Keratinocyte (primary cell): ENCODE data around the gene BAIAP2. TPM values are rescaled to one million over a fixed set of nuclear protein-coding genes. Genes with fewer than 3 reads are reported as not detected.

ENCODE experiments used
- DNase-seq: peaks from one replicate; pipeline ENCODE4 v3.0.0-alpha.2; 2011; ENCODE audit warnings: low read depth, missing footprints, low spot score
- FAIRE-seq: peaks from 2 replicates; lab custom pipeline; 2011; peaks lifted over from hg19 to GRCh38; lab: Jason Lieb, UNC
- H2AFZ ChIP-seq: 2 replicates; pipeline ENCODE4 v1.6.0; 2012; ENCODE audit warnings: low read length, control low read depth, inconsistent platforms; ENCODE audit not compliant: control insufficient read depth
- H3K27ac ChIP-seq: 2 replicates; pipeline ENCODE4 v1.5.1; 2011; ENCODE audit warnings: low read length; ENCODE audit not compliant: control insufficient read depth, insufficient read depth
- H3K27me3 ChIP-seq: 3 replicates; pipeline ENCODE4 v1.6.0; 2011; ENCODE audit warnings: low read length; ENCODE audit not compliant: control insufficient read depth, insufficient read depth; ENCODE audit errors: extremely low read depth
- H3K36me3 ChIP-seq, 2 experiments: 2 replicates in 1 of 2; 3 replicates in 1 of 2; pipeline ENCODE4 v1.5.1; 2011; ENCODE audit warnings: low read length in 2 of 2, mild to moderate bottlenecking in 1 of 2; ENCODE audit not compliant: control insufficient read depth in 2 of 2, insufficient read depth in 2 of 2; ENCODE audit errors: extremely low read depth in 1 of 2
- H3K4me1 ChIP-seq: 3 replicates; pipeline ENCODE4 v1.5.1; 2011; ENCODE audit warnings: low read length; ENCODE audit not compliant: control insufficient read depth, insufficient read depth; ENCODE audit errors: extremely low read depth
- H3K4me2 ChIP-seq: 3 replicates; pipeline ENCODE4 v1.6.0; 2011; ENCODE audit warnings: low read depth, low read length; ENCODE audit not compliant: control insufficient read depth, insufficient read depth; ENCODE audit errors: extremely low read depth
- H3K4me3 ChIP-seq, 3 experiments: fragments of 200-600 bp in 1 of 3; sonication (generic) in 1 of 3; 2 replicates in 2 of 3; 3 replicates in 1 of 3; pipeline ENCODE4 v1.5.1; 2011 to 2016; ENCODE audit warnings: low read length in 3 of 3, mild to moderate bottlenecking in 3 of 3, control low read depth in 2 of 3, inconsistent platforms in 1 of 3, low read depth in 1 of 3, mixed read lengths in 1 of 3, mixed run types in 1 of 3, moderate library complexity in 1 of 3; ENCODE audit not compliant: control insufficient read depth in 2 of 3, insufficient read depth in 2 of 3; ENCODE audit errors: extremely low read depth in 1 of 3
- H3K79me2 ChIP-seq: 2 replicates; pipeline ENCODE4 v1.6.0; 2012; ENCODE audit warnings: low read length; ENCODE audit not compliant: control insufficient read depth, insufficient read depth
- H3K9ac ChIP-seq: 3 replicates; pipeline ENCODE4 v1.6.0; 2011; ENCODE audit warnings: low read length; ENCODE audit not compliant: control insufficient read depth, insufficient read depth; ENCODE audit errors: extremely low read depth
- H3K9me1 ChIP-seq: 3 replicates; pipeline ENCODE4 v1.6.0; 2011; ENCODE audit warnings: low read length; ENCODE audit not compliant: control insufficient read depth, insufficient read depth; ENCODE audit errors: extremely low read depth
- H3K9me3 ChIP-seq: 2 replicates; pipeline ENCODE4 v1.5.1; 2012; ENCODE audit warnings: low read depth, low read length; ENCODE audit not compliant: control insufficient read depth
- H4K20me1 ChIP-seq: 3 replicates; pipeline ENCODE4 v1.6.0; 2011; ENCODE audit warnings: low read length; ENCODE audit not compliant: control insufficient read depth, insufficient read depth; ENCODE audit errors: extremely low read depth
- EZH2 ChIP-seq: IDR thresholded peaks from one replicate; pipeline ENCODE4 v1.6.1; 2012; ENCODE audit warnings: inconsistent platforms, mild to moderate bottlenecking, low read length, moderate library complexity
- dilution Hi-C: fragments of 300-500 bp; cut with MboI; formaldehyde crosslinking; loops from one replicate; pipeline ENCODE4 v1.7.0; 2020; ENCODE audit warnings: low sequenced_read_pairs; ENCODE audit not compliant: extremely low pct_ligation_motif_present
- polyA plus RNA-seq, 5 experiments: library from polyadenylated mRNA; depleted of rRNA in 3 of 5; stranded (reverse) in 3 of 5; stranded (forward) in 1 of 5; unstranded in 1 of 5; fragments of >200 nt; gene quantifications; 1 replicate in 1 of 5; 2 replicates in 3 of 5; 3 replicates in 1 of 5; pipeline versions ENCODE4 v1.2.1 to v1.2.3, GENCODE V29; 2011 to 2012; ENCODE audit warnings: missing spikeins in 2 of 5, low read depth in 1 of 5, low replicate concordance in 1 of 5
- TF ChIP-seq, protein P1 (sequence below), 3 experiments: IDR thresholded peaks in 1 of 3; conservative IDR thresholded peaks in 1 of 3; optimal IDR thresholded peaks in 1 of 3; 2 replicates in 2 of 3; 3 replicates in 1 of 3; pipeline versions ENCODE3 to v1.5.1; 2011; ENCODE audit warnings: low read length in 3 of 3, mild to moderate bottlenecking in 3 of 3, moderate library complexity in 2 of 3, control low read depth in 1 of 3, inconsistent platforms in 1 of 3; ENCODE audit not compliant: insufficient read depth in 2 of 3; ENCODE audit errors: extremely low read depth in 1 of 3

BAIAP2 gene
- polyA plus RNA-seq, 1 donor (not counting 4 experiments of a cell fraction or from before 2014, with no cell fraction given): 56.7 TPM

DNA sequence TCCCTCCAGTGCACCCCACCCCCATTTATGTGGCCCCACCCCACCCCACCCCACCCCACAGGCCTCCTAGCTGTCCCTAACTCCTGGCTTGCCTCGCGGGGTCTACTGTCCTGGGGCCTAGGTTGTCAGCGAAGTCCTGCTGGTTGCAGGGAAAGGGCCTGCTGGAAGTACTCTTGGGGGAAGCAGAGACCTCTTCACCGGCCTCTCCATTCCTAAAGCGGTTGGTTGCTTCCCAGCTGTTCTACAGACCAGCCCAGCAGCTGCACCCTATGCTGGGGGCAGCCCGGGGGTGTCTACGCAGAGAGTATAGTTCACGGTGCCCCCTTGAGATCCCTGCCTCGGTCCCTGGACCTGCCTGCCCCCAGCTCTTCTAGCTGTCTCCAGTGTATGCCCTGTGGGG is 56.2 kb downstream of the BAIAP2 start:
- Histone ChIP-seq H3K4me2 (no peak overlapping the region), H3K9me3 (no peaks in the 10 kb centered on the region), H3K9me1 (peaks cover 5% of the 10 kb centered on the region), H4K20me1 (no peaks in the 10 kb centered on the region), H2AFZ (no peak overlapping the region), H3K36me3 (peaks cover 17 to 53% of the 10 kb centered on the region in 2 experiments), H3K9ac (peak overlapping the region; percentile 71), H3K27me3 (no peaks in the 10 kb centered on the region), H3K4me1 (peaks cover 91% of the 10 kb centered on the region), H3K79me2 (peaks cover 12% of the 10 kb centered on the region), H3K4me3 (no peak overlapping the region), H3K27ac (peak overlapping the region; percentile 70)
- no peak for FAIRE-seq
- no peak for DNase-seq
- dilution Hi-C loops: no loop called here
- TF ChIP-seq, protein P1, sequence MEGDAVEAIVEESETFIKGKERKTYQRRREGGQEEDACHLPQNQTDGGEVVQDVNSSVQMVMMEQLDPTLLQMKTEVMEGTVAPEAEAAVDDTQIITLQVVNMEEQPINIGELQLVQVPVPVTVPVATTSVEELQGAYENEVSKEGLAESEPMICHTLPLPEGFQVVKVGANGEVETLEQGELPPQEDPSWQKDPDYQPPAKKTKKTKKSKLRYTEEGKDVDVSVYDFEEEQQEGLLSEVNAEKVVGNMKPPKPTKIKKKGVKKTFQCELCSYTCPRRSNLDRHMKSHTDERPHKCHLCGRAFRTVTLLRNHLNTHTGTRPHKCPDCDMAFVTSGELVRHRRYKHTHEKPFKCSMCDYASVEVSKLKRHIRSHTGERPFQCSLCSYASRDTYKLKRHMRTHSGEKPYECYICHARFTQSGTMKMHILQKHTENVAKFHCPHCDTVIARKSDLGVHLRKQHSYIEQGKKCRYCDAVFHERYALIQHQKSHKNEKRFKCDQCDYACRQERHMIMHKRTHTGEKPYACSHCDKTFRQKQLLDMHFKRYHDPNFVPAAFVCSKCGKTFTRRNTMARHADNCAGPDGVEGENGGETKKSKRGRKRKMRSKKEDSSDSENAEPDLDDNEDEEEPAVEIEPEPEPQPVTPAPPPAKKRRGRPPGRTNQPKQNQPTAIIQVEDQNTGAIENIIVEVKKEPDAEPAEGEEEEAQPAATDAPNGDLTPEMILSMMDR (optimal IDR thresholded peaks at IDR 0.05 in 1 of 3, IDR thresholded peaks at IDR 0.05 in 1 of 3, conservative IDR thresholded peaks at IDR 0.05 in 1 of 3; ENCODE audit: extremely low read depth in 1 of 3, insufficient read depth in 2 of 3, low read length in 3 of 3): no peak
- no peak for TF ChIP-seq EZH2

DNA sequence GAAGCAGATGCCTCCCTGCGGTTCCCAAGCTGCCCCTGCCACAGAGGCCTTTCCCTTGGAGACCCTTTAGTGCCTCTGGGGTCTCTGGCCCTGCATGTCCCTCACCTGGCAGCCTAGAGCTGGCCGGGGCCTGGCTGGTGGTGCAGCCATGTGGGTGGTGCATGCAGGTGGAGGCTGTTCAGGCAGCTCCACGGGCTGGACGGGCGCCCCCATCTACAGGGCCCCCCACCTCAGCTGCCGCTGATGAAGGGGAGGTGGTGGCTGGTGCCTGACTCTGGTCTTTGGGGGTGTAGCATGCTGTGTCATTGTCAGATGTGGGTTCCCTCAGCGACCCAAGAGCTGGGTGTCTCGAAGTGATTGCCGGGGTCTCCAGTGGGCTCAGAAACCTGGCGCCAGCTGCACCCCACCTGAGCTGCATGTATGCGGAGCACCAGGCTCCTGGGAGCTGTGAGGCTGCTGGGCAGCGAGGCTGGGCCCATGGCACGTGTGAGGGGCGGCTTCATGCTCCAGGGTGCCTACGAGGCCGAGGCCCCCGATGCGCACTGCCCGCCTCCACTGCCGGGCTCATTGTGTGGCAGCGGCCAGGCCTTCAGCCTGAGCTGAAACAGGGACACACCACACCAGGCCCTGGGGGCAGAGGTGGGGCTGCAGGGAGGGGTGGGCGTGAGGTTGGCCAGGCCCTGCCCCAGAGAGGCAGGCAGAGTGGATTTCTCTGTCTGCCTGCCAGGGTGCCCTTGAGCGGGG is 57.0 kb downstream of the BAIAP2 start:
- peak overlapping the region; percentile 70 for H3K27ac ChIP-seq
- peaks cover 91% of the 10 kb centered on the region for H3K4me1 ChIP-seq
- dilution Hi-C loops: no loop called here
- DNase-seq (no peak), FAIRE-seq (no peak)
- no peaks in the 10 kb centered on the region for H4K20me1 ChIP-seq
- peaks cover 12% of the 10 kb centered on the region for H3K79me2 ChIP-seq
- no peaks in the 10 kb centered on the region for H3K9me3 ChIP-seq
- no peak for TF ChIP-seq EZH2
- TF ChIP-seq, protein P1 (optimal IDR thresholded peaks at IDR 0.05 in 1 of 3, IDR thresholded peaks at IDR 0.05 in 1 of 3, conservative IDR thresholded peaks at IDR 0.05 in 1 of 3; ENCODE audit: extremely low read depth in 1 of 3, insufficient read depth in 2 of 3, low read length in 3 of 3): no peak
- no peak overlapping the region for H2AFZ ChIP-seq
- no peak overlapping the region for H3K4me3 ChIP-seq
- no peaks in the 10 kb centered on the region for H3K27me3 ChIP-seq
- H3K9me1 ChIP-seq: peaks cover 8% of the 10 kb centered on the region
- peak overlapping the region; percentile 71 for H3K9ac ChIP-seq
- peak overlapping the region; percentile 64 for H3K4me2 ChIP-seq
- peaks cover 19 to 51% of the 10 kb centered on the region in 2 experiments for H3K36me3 ChIP-seq
